ENCODE results near the gene TCP11L1.

DNA sequence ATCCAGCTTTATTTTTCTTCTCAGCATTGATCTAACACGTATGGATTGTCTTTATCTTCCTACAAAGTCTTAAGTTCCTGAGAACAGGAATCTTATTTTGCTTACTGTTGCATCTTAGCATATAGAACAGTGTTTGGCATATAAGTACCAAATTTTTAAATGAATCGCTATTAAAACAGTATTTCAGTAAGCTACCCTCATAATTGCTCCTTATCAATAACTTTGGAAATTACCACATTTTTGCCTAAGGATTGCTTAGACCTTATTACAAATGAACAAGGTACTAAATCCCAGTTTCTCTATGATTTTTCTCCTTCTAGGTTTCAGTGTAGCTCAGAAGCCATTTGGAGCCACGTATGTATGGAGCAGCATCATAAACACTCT, 14.0 kb upstream of the TCP11L1 start:
- TF ChIP-seq CTCF (tag by site-specific recombination; IDR thresholded peaks at IDR 0.05) (no peak), ZNF585B (tag by site-specific recombination; IDR thresholded peaks at IDR 0.05) (no peak), KLF1 (tag by site-specific recombination; IDR thresholded peaks at IDR 0.05) (no peak), ZNF24 (tag by site-specific recombination; IDR thresholded peaks at IDR 0.05) (no peak), ZNF184 (tag by site-specific recombination; IDR thresholded peaks at IDR 0.05) (no peak), ZNF2 (tag by site-specific recombination; IDR thresholded peaks at IDR 0.05) (no peak)
- TF ChIP-seq, protein P1, sequence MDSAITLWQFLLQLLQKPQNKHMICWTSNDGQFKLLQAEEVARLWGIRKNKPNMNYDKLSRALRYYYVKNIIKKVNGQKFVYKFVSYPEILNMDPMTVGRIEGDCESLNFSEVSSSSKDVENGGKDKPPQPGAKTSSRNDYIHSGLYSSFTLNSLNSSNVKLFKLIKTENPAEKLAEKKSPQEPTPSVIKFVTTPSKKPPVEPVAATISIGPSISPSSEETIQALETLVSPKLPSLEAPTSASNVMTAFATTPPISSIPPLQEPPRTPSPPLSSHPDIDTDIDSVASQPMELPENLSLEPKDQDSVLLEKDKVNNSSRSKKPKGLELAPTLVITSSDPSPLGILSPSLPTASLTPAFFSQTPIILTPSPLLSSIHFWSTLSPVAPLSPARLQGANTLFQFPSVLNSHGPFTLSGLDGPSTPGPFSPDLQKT (IDR thresholded peaks at IDR 0.05; ENCODE audit: borderline replicate concordance, low read depth, low read length), result no peak
- TF ChIP-seq, protein P2, sequence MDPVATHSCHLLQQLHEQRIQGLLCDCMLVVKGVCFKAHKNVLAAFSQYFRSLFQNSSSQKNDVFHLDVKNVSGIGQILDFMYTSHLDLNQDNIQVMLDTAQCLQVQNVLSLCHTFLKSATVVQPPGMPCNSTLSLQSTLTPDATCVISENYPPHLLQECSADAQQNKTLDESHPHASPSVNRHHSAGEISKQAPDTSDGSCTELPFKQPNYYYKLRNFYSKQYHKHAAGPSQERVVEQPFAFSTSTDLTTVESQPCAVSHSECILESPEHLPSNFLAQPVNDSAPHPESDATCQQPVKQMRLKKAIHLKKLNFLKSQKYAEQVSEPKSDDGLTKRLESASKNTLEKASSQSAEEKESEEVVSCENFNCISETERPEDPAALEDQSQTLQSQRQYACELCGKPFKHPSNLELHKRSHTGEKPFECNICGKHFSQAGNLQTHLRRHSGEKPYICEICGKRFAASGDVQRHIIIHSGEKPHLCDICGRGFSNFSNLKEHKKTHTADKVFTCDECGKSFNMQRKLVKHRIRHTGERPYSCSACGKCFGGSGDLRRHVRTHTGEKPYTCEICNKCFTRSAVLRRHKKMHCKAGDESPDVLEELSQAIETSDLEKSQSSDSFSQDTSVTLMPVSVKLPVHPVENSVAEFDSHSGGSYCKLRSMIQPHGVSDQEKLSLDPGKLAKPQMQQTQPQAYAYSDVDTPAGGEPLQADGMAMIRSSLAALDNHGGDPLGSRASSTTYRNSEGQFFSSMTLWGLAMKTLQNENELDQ (tag by site-specific recombination; IDR thresholded peaks at IDR 0.05; ENCODE audit: low read depth), result no peak
